IPS DF 6.9 (cell line): ENCODE results near the gene HARBI1.

Experiments used
- DNase-seq: peaks from one replicate; pipeline ENCODE4 v3.0.0-alpha.2; 2013; ENCODE audit warnings: low read depth, low spot score
- H3K27ac ChIP-seq: one replicate; pipeline ENCODE4 v1.5.1; 2013; ENCODE audit warnings: low read length, control low read depth
- H3K27me3 ChIP-seq: 2 replicates; pipeline ENCODE4 v1.6.1; 2013; ENCODE audit warnings: mild to moderate bottlenecking, low read length; ENCODE audit not compliant: control insufficient read depth, insufficient read depth
- H3K36me3 ChIP-seq: 2 replicates; pipeline ENCODE4 v1.6.1; 2013; ENCODE audit warnings: low read length; ENCODE audit not compliant: control insufficient read depth, insufficient read depth
- H3K4me1 ChIP-seq: 2 replicates; pipeline ENCODE4 v1.6.1; 2013; ENCODE audit warnings: low read length; ENCODE audit not compliant: control insufficient read depth, insufficient read depth
- H3K4me3 ChIP-seq: 2 replicates; pipeline ENCODE4 v1.5.1; 2013; ENCODE audit warnings: mild to moderate bottlenecking, low read length
- H3K9me3 ChIP-seq: 2 replicates; pipeline ENCODE4 v1.6.1; 2013; ENCODE audit warnings: low read length, inconsistent platforms; ENCODE audit not compliant: control insufficient read depth, insufficient read depth
- WGBS: extraction: QIAGEN DNeasy Blood & Tissue Kit; methylation state at CpG from one replicate; pipeline ENCODE4 v1.1.7; 2013; ENCODE audit warnings: mixed read lengths, missing lambda C conversion rate; ENCODE audit not compliant: insufficient read length, insufficient coverage; 5-methylcytosine and 5-hydroxymethylcytosine counted together

The HARBI1 gene

DNA sequence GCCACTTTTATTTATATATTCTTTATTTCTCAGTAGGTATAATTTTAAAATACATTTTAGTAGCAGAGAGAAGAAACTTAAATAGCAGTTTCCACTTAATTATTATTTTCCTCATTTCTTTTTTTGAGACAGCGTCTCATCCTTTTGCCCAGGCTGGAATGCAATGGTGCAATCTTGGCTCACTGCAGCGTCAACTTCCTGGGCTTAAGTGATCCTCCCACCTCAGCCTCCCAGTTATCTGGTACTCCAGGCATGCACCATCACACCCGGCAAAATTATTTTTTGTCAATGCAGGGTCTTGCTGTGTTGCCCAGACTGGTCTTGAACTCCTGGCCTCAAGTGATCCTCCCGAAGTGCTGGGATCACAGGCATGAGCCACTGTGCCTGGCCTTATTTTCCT is 38.6 kb upstream of the HARBI1 start:
- no CpG with 5 or more reads among the region's 4 CpGs for WGBS
- H3K27ac ChIP-seq: no peak overlapping the region

DNA sequence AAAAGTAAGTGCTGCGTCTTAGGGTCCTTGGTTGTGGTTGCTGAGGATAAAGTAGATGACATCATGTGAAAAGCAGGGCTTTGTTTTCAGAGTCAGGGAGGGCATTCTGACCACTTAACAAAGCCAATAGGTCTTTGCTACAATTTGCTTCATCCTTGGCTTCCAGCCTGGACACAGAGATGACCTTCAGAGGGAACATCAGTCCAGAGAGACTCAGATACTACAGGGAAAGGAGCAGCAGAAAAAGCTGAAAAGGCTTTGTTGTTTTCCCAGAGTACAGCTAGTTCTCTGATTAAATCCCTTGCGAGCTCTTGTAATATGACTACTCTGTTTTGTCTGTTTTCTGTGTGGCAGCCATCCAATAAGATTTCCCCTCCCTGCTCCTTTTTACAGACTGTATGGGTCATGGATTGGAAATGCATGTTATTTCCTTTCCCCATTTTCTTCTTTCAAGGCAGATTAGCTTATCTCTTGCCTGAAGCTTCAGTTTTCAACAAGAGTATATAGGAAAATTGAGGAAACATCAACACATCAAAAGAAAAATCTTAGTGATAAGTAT is 32.2 kb upstream of the HARBI1 start:
- H3K4me3 ChIP-seq: no peak overlapping the region
- no peaks in the 10 kb centered on the region for H3K4me1 ChIP-seq
- H3K27ac ChIP-seq: no peak overlapping the region
- no peaks in the 10 kb centered on the region for H3K9me3 ChIP-seq
- peaks cover 14% of the 10 kb centered on the region; the same call in 1 of the 2 replicates for H3K36me3 ChIP-seq
- WGBS: no CpG with 5 or more reads among the region's 2 CpGs
- no peak for DNase-seq
- no peaks in the 10 kb centered on the region for H3K27me3 ChIP-seq

More for the DNA sequence above, 38.6 kb upstream of the HARBI1 start:
- Histone ChIP-seq H3K36me3 (peaks cover 13% of the 10 kb centered on the region), H3K4me1 (no peaks in the 10 kb centered on the region), H3K9me3 (no peaks in the 10 kb centered on the region), H3K27me3 (no peaks in the 10 kb centered on the region), H3K4me3 (no peak overlapping the region)
- no peak for DNase-seq

DNA sequence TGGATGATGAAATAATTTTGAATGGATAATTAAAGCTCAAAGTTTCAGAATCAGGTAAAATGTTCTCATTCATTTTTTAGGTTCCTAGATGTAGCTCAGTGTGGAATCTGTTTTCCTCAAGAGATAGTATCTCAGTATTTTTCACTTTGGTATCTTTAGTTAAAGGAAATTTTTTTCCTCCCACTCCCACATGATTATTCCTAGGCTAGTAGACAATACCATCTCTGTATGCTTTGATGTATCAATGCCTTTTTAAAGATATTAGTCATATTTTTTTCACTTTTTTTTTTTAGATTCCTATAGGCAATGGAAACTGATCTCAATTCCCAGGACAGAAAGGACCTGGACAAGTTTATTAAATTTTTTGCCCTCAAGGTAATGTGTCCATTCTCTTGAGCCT is 27.0 kb upstream of the HARBI1 start:
- H3K27ac ChIP-seq: no peak overlapping the region
- no peak overlapping the region for H3K4me3 ChIP-seq
- no peaks in the 10 kb centered on the region for H3K27me3 ChIP-seq
- DNase-seq: no peak
- peaks cover 4% of the 10 kb centered on the region; the same call in 1 of the 2 replicates for H3K36me3 ChIP-seq
- no peaks in the 10 kb centered on the region for H3K4me1 ChIP-seq
- no peaks in the 10 kb centered on the region for H3K9me3 ChIP-seq

DNA sequence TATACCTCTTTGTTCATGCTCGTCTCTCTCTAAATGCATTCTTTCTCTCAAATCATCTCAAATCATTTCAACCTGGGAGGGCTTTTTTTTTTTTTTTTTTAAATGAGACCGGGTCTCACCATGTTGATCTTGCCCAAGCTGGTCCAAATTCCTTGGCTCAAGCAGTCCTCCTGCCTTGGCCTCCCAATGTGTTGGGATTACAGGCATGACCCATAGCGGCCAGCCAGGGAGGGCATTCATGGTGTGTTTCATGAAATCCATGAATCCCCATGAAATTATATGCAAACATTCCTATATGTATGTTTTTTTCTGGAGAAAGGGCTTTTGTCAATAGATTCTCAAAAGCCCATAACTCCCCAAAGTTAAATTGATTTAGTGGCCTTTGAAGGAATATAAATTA is 26.5 kb upstream of the HARBI1 start:
- H3K4me1 ChIP-seq: no peaks in the 10 kb centered on the region
- no peak for DNase-seq
- H3K9me3 ChIP-seq: no peaks in the 10 kb centered on the region
- no peak overlapping the region for H3K27ac ChIP-seq
- no peaks in the 10 kb centered on the region for H3K27me3 ChIP-seq
- H3K36me3 ChIP-seq: peaks cover 4% of the 10 kb centered on the region; the same call in 1 of the 2 replicates
- no peak overlapping the region for H3K4me3 ChIP-seq
- no CpG with 5 or more reads among the region's 3 CpGs for WGBS

DNA sequence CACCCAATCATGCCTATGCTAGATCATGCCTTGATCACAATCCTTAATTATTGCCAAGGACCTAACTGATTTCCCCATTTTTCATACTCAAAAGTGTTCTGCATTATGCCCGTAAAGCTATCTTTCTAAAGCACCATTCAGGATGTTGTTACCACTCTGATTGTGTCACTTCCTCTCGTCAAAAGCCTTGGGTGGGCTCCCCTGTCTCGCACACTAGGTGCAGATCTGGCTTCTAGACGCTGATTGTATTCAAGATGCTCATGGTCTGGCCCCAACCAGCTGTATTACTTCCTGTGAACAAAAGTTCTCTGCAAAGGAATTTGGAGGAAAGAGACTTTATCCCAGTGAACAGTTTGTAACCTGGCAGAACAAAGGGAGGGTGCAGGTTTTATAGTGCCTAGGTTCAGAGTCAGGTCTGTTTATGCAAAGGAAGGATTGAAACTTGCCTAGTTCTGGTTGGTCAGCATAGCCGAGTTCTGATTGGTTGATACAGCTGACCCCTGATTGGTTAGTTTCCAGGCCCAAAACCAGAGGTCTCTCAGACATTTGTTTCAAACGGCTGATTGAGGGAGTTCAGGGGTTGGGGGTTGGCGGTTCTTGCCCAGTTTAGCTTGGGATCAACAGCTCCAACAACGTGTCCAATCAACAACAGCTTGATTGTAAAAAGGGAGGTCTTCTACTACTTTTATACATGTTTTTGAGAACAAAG is 25.8 kb upstream of the HARBI1 start:
- peaks cover 4% of the 10 kb centered on the region; the same call in 1 of the 2 replicates for H3K36me3 ChIP-seq
- H3K27ac ChIP-seq: no peak overlapping the region
- no peak overlapping the region for H3K4me3 ChIP-seq
- H3K27me3 ChIP-seq: no peaks in the 10 kb centered on the region
- no CpG with 5 or more reads among the region's 8 CpGs for WGBS
- no peak for DNase-seq
- no peaks in the 10 kb centered on the region for H3K4me1 ChIP-seq
- H3K9me3 ChIP-seq: no peaks in the 10 kb centered on the region

DNA sequence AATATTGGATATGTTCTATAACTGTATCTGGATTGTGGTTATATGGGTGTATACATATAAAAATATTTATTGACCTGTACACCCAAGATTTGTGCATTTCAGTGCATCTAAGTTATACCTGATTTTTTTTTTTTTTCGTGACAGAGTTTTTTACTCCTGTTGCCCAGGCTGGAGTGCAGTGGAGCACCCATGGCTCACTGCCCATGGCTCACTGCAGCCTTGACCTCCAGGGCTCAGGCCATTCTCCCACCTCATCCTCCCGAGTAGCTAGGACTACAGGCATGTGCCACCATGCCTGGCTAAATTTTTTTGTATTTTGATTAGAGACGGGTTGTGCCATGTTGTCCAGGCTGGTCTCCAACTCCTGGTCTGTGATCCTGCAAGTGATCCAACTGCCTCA is 24.6 kb upstream of the HARBI1 start:
- DNase-seq: no peak
- WGBS: no CpG with 5 or more reads among the region's 3 CpGs
- peaks cover 4% of the 10 kb centered on the region; the same call in 1 of the 2 replicates for H3K36me3 ChIP-seq

DNA sequence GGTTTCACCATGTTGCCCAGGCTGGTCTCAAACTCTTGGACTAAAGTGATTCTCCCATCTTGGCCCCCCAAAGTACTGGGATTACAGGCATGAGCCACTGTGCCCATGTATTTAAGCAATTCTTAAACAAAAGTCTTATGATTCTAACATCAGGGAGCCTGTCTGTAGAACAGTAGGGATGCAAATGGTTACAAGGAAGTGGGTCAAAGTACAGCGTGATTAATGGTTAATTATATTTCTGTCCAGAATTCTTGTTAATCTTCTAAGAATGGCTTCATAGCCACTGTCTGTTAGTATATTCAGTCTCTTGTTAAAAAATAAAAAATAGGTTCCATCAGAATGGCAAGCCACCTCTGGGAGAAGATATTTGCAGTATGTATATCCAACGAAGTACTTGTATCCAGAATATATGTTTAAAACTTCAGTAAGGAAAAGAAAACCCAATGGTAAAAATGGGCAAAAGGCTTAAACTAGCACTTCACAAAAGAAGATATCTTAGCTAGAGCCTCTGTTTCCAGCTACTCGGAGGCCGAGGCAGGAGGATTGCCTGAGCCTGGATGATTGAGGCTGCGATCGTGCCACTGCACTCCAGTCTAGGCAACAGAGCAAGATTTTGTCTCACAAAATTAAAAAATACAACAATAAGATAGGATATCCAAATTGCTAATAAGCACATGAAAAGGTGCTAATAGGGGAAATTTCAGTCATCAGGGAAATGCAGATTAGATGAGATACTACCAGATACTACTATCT is 23.2 kb upstream of the HARBI1 start:
- no peaks in the 10 kb centered on the region for H3K4me1 ChIP-seq
- no peak overlapping the region for H3K4me3 ChIP-seq
- H3K36me3 ChIP-seq: no peaks in the 10 kb centered on the region
- H3K27ac ChIP-seq: no peak overlapping the region
- no CpG with 5 or more reads among the region's 6 CpGs for WGBS
- no peak for DNase-seq
- H3K27me3 ChIP-seq: no peaks in the 10 kb centered on the region
- H3K9me3 ChIP-seq: no peaks in the 10 kb centered on the region

More for the DNA sequence above, 24.6 kb upstream of the HARBI1 start:
- H3K9me3 ChIP-seq: no peaks in the 10 kb centered on the region
- no peaks in the 10 kb centered on the region for H3K4me1 ChIP-seq
- no peak overlapping the region for H3K4me3 ChIP-seq
- H3K27me3 ChIP-seq: no peaks in the 10 kb centered on the region
- no peak overlapping the region for H3K27ac ChIP-seq

DNA sequence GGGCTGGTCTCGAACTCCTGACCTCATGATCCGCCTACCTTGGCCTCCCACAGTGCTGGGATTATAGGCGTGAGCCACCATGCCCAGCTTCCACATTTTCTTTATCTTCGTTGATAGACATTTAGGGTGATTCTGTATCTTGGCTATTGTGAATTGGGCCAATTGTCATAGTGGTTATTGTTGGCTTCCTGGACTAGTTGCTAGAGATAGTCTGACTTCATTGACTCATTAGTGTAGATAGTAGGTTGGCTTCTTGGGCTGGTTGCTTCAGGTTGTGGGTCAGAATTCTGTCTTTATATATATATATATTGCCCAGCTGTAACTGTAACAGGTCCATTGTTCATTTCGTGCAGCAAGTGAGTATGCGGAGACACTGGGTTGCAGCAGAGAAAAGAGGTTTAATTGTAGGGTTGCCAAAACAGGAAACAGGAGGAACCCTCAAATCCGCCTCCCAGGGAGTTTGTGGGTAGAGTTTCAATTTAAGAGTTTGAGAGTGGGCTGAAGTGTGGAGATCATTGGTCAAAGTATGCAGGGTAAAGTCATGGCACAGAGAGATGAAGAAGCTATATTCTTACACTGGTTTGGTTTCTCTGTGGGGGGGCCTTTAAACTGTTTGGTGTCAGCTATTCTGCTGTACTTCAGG is 22.3 kb upstream of the HARBI1 start:
- no peaks in the 10 kb centered on the region for H3K4me1 ChIP-seq
- H3K27me3 ChIP-seq: no peaks in the 10 kb centered on the region
- H3K4me3 ChIP-seq: no peak overlapping the region
- WGBS: no CpG with 5 or more reads among the region's 7 CpGs
- no peaks in the 10 kb centered on the region for H3K9me3 ChIP-seq
- DNase-seq: no peak
- no peaks in the 10 kb centered on the region for H3K36me3 ChIP-seq
- no peak overlapping the region for H3K27ac ChIP-seq

DNA sequence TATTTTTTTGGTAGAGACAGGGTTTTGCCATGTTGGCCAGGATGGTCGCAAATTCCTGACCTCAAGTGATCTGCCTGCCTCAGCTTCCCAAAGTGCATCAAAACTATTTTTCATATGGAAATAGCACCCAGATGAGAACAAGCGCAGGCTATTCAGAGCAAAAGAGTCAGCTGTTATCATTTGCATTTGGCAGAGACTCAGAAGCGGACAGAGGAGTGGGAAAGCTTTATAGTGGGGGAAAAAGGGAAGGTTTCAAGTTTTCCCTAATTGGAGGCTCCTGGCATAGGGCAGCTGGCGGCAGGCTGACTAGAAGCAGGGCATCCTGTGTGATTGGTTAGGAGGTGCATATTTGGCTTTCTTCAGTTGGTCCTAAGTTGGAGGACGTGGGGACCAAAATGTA is 20.5 kb upstream of the HARBI1 start:
- no peaks in the 10 kb centered on the region for H3K36me3 ChIP-seq
- DNase-seq: no peak
- H3K27me3 ChIP-seq: no peaks in the 10 kb centered on the region
- H3K4me3 ChIP-seq: no peak overlapping the region
- no CpG with 5 or more reads among the region's 5 CpGs for WGBS
- no peaks in the 10 kb centered on the region for H3K4me1 ChIP-seq
- no peaks in the 10 kb centered on the region for H3K9me3 ChIP-seq
- no peak overlapping the region for H3K27ac ChIP-seq

DNA sequence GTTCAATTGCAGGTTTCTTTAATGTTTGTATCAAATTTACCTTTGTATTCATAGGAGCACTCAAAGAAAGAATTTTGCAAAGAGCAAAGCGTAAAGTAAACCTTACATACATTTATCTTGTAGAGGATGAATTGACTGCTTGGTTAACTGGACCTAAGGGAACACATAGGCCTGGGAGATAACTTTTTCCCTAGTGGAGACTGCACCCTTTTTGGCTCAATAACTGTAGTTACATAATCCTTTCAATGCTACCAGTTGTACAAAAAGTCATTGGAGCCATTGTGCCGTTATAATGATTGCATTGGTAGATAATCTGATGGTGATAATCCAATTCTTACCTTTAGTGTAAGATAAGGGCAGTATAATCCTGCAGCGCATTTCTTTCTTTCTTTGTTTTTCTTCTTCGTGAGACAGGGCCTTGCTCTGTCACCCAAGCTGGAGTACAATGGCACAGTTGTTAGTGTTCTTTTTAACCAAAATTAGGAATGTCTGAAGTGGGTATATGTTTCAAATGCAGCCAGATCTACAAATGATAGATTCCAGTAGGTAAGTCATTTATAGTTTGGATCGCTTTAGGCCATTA is 18.6 kb upstream of the HARBI1 start:
- Histone ChIP-seq H3K4me1 (no peaks in the 10 kb centered on the region), H3K9me3 (no peaks in the 10 kb centered on the region), H3K36me3 (0 out of 2 replicates have a peak, but pooled peaks cover 4% of the 10 kb centered on the region), H3K4me3 (no peak overlapping the region), H3K27me3 (no peaks in the 10 kb centered on the region), H3K27ac (no peak overlapping the region)
- no peak for DNase-seq
- no CpG with 5 or more reads among the region's 5 CpGs for WGBS
